GM19397 (cell line): Measurements from ENCODE around the gene CYP2A6.
"Not testable (repeated sequence)": the region's sequence is repeated elsewhere in the genome, so short reads cannot be mapped to it uniquely, and the experiment has no call there.

Experiments used
- ATAC-seq: cut with Tn5 transposase; IDR thresholded peaks from one replicate; pipeline ENCODE4 v1.9.1; 2021; ENCODE audit warnings: mild to moderate bottlenecking, moderate library complexity; ENCODE audit not compliant: unreplicated experiment

Gene CYP2A6

GRCh38 chr19:40846722-40847121, 3.5 kb downstream of the CYP2A6 start:
- not testable (repeated sequence) for ATAC-seq

- ATAC-seq = not testable (repeated sequence)
These were observed 6.6 kb downstream of the CYP2A6 start for GRCh38 chr19:40843653-40844052.

- ATAC-seq = not testable (repeated sequence)
These were observed 7.1 kb downstream of the CYP2A6 start for GRCh38 chr19:40842997-40843652.

- not testable (repeated sequence) for ATAC-seq
These were observed 8.2 kb downstream of the CYP2A6 start for GRCh38 chr19:40842012-40842411.

- not testable (repeated sequence) for ATAC-seq
These were observed 11.8 kb downstream of the CYP2A6 start for GRCh38 chr19:40838477-40838876.

GRCh38 chr19:40836754-40837429, 13.4 kb downstream of the CYP2A6 start:
- no peak for ATAC-seq

- ATAC-seq = not testable (repeated sequence)
These were observed 16.3 kb downstream of the CYP2A6 start for GRCh38 chr19:40833728-40834533.

- not testable (repeated sequence) for ATAC-seq
These were observed 17.8 kb downstream of the CYP2A6 start for GRCh38 chr19:40832431-40832790.

- no peak for ATAC-seq
These were observed 18.5 kb downstream of the CYP2A6 start for GRCh38 chr19:40831502-40832430.

- ATAC-seq = not testable (repeated sequence)
These were observed 19.5 kb downstream of the CYP2A6 start for GRCh38 chr19:40830741-40831140.

- no peak for ATAC-seq
These were observed 21.0 kb downstream of the CYP2A6 start for GRCh38 chr19:40829205-40829604.

- no peak for ATAC-seq
These were observed 22.6 kb downstream of the CYP2A6 start for GRCh38 chr19:40827386-40828247.

GRCh38 chr19:40826699-40827385, 23.4 kb downstream of the CYP2A6 start:
- ATAC-seq = not testable (repeated sequence)

- not testable (repeated sequence) for ATAC-seq
These were observed 23.9 kb downstream of the CYP2A6 start for GRCh38 chr19:40826312-40826698.

GRCh38 chr19:40825460-40826095, 24.7 kb downstream of the CYP2A6 start:
- not testable (repeated sequence) for ATAC-seq

- ATAC-seq = not testable (repeated sequence)
These were observed 25.3 kb downstream of the CYP2A6 start for GRCh38 chr19:40824916-40825315.

GRCh38 chr19:40822704-40823553, 27.3 kb downstream of the CYP2A6 start:
- ATAC-seq = not testable (repeated sequence)

GRCh38 chr19:40822161-40822560, 28.1 kb downstream of the CYP2A6 start:
- no peak for ATAC-seq
